Mesenchymal stem cell (in vitro differentiated cells and primary cell): Measurements from ENCODE around the gene U2AF1.
"Not testable (repeated sequence)": the region's sequence is repeated elsewhere in the genome, so short reads cannot be mapped to it uniquely, and the experiment has no call there.

ENCODE experiments used
- DNase-seq: peaks from one replicate; pipeline ENCODE4 v3.0.0-alpha.2; 2013
- H2AFZ ChIP-seq: one replicate; pipeline ENCODE4 v1.6.1; 2013; ENCODE audit warnings: low read depth, mild to moderate bottlenecking, control low read depth, inconsistent platforms, low read length, moderate library complexity
- H2AK5ac ChIP-seq: 2 replicates; pipeline ENCODE4 v1.6.1; 2013; ENCODE audit warnings: low read length, moderate library complexity, mild to moderate bottlenecking, inconsistent platforms; ENCODE audit not compliant: severe bottlenecking
- H2BK120ac ChIP-seq: one replicate; pipeline ENCODE4 v1.6.1; 2013; ENCODE audit warnings: low read depth, mild to moderate bottlenecking, inconsistent platforms, low read length, moderate library complexity
- H2BK12ac ChIP-seq, 2 experiments: one replicate each; pipeline ENCODE4 v1.6.1; 2013; ENCODE audit warnings: inconsistent platforms in 2 of 2, low read length in 2 of 2, mild to moderate bottlenecking in 2 of 2, moderate library complexity in 2 of 2, control low read depth in 1 of 2
- H2BK15ac ChIP-seq: one replicate; pipeline ENCODE4 v1.6.1; 2013; ENCODE audit warnings: mild to moderate bottlenecking, low read depth, inconsistent platforms; ENCODE audit not compliant: poor library complexity, severe bottlenecking
- H2BK5ac ChIP-seq: 2 replicates; pipeline ENCODE4 v1.6.1; 2013; ENCODE audit warnings: low read depth, mild to moderate bottlenecking, low read length, control low read depth, inconsistent platforms; ENCODE audit not compliant: poor library complexity, severe bottlenecking
- H3K14ac ChIP-seq, 2 experiments: one replicate each; pipeline ENCODE4 v1.6.1; 2013; ENCODE audit warnings: inconsistent platforms in 2 of 2, low read length in 2 of 2, control low read depth in 1 of 2, mild to moderate bottlenecking in 1 of 2, moderate library complexity in 1 of 2
- H3K18ac ChIP-seq, 2 experiments: one replicate each; pipeline ENCODE4 v1.6.1; 2013; ENCODE audit warnings: inconsistent platforms in 2 of 2, low read length in 2 of 2, control low read depth in 1 of 2, low read depth in 1 of 2, mild to moderate bottlenecking in 1 of 2
- H3K23ac ChIP-seq, 2 experiments: one replicate each; pipeline ENCODE4 v1.6.1; 2013; ENCODE audit warnings: inconsistent platforms in 2 of 2, low read length in 2 of 2, mild to moderate bottlenecking in 2 of 2, moderate library complexity in 2 of 2, control low read depth in 1 of 2
- H3K27ac ChIP-seq: 2 replicates; pipeline ENCODE4 v1.5.1; 2013; ENCODE audit warnings: mild to moderate bottlenecking, moderate library complexity, low read length, control low read depth, inconsistent platforms; ENCODE audit not compliant: poor library complexity, severe bottlenecking
- H3K27me3 ChIP-seq, 2 experiments: 2 replicates each; pipeline versions ENCODE4 v1.6.1 to v1.7.0; 2013; ENCODE audit warnings: low read length in 2 of 2, mild to moderate bottlenecking in 2 of 2, moderate library complexity in 2 of 2, control low read depth in 1 of 2, inconsistent platforms in 1 of 2; ENCODE audit not compliant: control insufficient read depth in 1 of 2, insufficient read depth in 1 of 2
- H3K36me3 ChIP-seq, 2 experiments: 2 replicates each; pipeline versions ENCODE4 v1.6.1 to v1.7.0; 2013; ENCODE audit warnings: low read length in 2 of 2, control low read depth in 1 of 2, inconsistent platforms in 1 of 2, low read depth in 1 of 2, mild to moderate bottlenecking in 1 of 2; ENCODE audit not compliant: insufficient read depth in 2 of 2, control insufficient read depth in 1 of 2
- H3K4ac ChIP-seq, 2 experiments: one replicate each; pipeline ENCODE4 v1.6.1; 2013; ENCODE audit warnings: inconsistent platforms in 2 of 2, low read length in 2 of 2, mild to moderate bottlenecking in 2 of 2, moderate library complexity in 2 of 2, control low read depth in 1 of 2, low read depth in 1 of 2
- H3K4me1 ChIP-seq: 2 replicates; pipeline ENCODE4 v1.6.1; 2013; ENCODE audit warnings: low read depth, low read length, control low read depth; ENCODE audit not compliant: control insufficient read depth, insufficient read depth
- H3K4me2 ChIP-seq: 2 replicates; pipeline ENCODE4 v1.6.1; 2013; ENCODE audit warnings: low read length, mild to moderate bottlenecking, inconsistent platforms; ENCODE audit not compliant: poor library complexity, severe bottlenecking
- H3K4me3 ChIP-seq, 2 experiments: 2 replicates each; pipeline versions ENCODE4 v1.5.1 to v1.7.0; 2013; ENCODE audit warnings: low read length in 2 of 2, mild to moderate bottlenecking in 2 of 2, control low read depth in 1 of 2, low read depth in 1 of 2; ENCODE audit not compliant: insufficient read depth in 1 of 2
- H3K79me1 ChIP-seq: replicated peaks from 2 replicates; pipeline ENCODE4 v1.6.1; 2013; ENCODE audit warnings: mild to moderate bottlenecking, control low read depth, low read length, inconsistent platforms; ENCODE audit not compliant: poor library complexity, severe bottlenecking
- H3K9ac ChIP-seq: 2 replicates; pipeline ENCODE4 v1.7.0; 2013; ENCODE audit warnings: mild to moderate bottlenecking, low read length, moderate library complexity
- H3K9me3 ChIP-seq: 2 replicates; pipeline ENCODE4 v1.7.0; 2013; ENCODE audit warnings: mild to moderate bottlenecking, low read length; ENCODE audit not compliant: control insufficient read depth
- H4K8ac ChIP-seq: one replicate; pipeline ENCODE4 v1.6.1; 2013; ENCODE audit warnings: inconsistent platforms, mild to moderate bottlenecking, low read length, moderate library complexity
- H4K91ac ChIP-seq: one replicate; pipeline ENCODE4 v1.6.1; 2013; ENCODE audit warnings: mild to moderate bottlenecking, low read length, inconsistent platforms
- WGBS: methylation state at CpG from one replicate; pipeline ENCODE4 v1.1.7; 2013; ENCODE audit warnings: mixed read lengths; 5-methylcytosine and 5-hydroxymethylcytosine counted together

The U2AF1 gene

DNA sequence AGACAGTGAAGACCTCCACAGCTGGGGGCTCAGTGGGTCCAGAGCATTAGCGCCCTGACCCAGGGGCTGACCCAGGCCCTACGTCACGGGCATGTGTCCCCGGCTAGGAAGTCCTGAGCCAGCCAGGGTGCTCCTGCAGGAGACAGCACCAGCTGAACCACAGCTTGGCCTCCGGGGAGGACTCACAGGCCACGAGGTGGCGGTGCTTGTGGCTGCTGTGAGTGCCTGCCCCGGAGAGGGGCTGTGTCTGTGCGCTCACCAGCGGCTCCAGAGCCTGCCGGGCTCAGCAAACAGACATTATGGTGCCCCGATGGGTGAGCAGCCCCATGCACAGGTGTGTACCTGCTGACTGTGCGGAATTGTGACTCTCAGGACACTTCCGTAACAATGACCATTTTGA, 62.8 kb downstream of the U2AF1 start:
- H4K8ac ChIP-seq, H2AK5ac ChIP-seq, H3K14ac ChIP-seq, H3K4me1 ChIP-seq, H3K4me2 ChIP-seq, H3K23ac ChIP-seq, H3K36me3 ChIP-seq, H2BK12ac ChIP-seq, DNase-seq, H3K4ac ChIP-seq, H3K27ac ChIP-seq, H2BK120ac ChIP-seq, H2AFZ ChIP-seq, H2BK5ac ChIP-seq, H3K79me1 ChIP-seq, H4K91ac ChIP-seq, H3K27me3 ChIP-seq, H2BK15ac ChIP-seq, H3K4me3 ChIP-seq, H3K9ac ChIP-seq, H3K9me3 ChIP-seq, H3K18ac ChIP-seq: not testable (repeated sequence)
- WGBS: 83% methylated on average over 2 of the region's 14 CpGs

DNA sequence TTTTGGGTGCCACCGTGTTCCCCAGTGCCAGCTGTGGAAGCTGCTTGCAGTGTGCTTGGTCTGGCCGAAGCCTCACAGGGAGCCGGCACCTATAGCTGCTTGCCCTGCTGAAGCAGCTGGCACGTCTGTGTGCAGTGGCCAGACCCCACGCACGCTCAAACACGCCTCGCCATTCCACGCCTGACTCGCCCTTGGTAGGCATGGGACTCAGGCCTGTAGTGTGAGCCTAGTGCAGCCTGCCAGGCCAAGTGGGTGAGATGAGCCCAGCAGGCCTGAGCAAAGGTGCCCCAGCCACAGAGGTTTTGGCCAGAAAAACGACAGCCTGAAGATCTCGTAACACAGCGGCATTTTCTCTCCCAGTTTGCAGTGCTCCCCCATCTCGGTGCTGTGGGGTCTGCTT, 64.1 kb downstream of the U2AF1 start:
- 97% methylated on average over 8 of the region's 14 CpGs for WGBS
- H3K18ac ChIP-seq, H2BK15ac ChIP-seq, H3K36me3 ChIP-seq, H3K9me3 ChIP-seq, H3K79me1 ChIP-seq, H3K23ac ChIP-seq, H2AFZ ChIP-seq, H2BK5ac ChIP-seq, H3K4me1 ChIP-seq, H3K14ac ChIP-seq, H4K91ac ChIP-seq, H3K27ac ChIP-seq, H3K4ac ChIP-seq, H4K8ac ChIP-seq, H2BK120ac ChIP-seq, H2AK5ac ChIP-seq, H3K4me2 ChIP-seq, H3K4me3 ChIP-seq, DNase-seq, H3K27me3 ChIP-seq, H3K9ac ChIP-seq, H2BK12ac ChIP-seq: not testable (repeated sequence)
